ENCODE measurements around the gene D2HGDH.
"Not testable (repeated sequence)": the region's sequence is repeated elsewhere in the genome, so short reads cannot be mapped to it uniquely, and the experiment has no call there.

The D2HGDH gene

GRCh38 chr2:241768850-241769249 is 34.4 kb downstream of the D2HGDH start:
- no peak for DNase-seq (ENCODE audit: low read depth)

DNA sequence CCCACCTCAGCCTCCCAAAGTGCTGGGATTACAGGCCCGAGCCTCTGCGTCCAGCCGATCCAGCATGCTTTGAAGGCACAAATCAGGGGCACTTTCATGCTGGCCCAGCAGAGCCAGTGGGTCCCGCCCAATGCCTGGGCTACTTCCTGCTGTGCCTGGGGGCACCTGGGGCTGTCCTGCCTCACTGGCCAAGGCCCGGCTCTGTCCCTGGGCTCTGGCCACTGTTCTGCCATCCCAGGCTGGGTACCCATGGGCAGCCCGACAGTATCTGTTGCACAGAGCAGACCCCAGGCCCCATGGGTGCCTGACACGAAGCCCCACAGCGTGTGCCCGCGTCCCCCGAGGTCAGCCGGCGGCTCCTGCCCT is 35.4 kb downstream of the D2HGDH start:
- no peak for DNase-seq (ENCODE audit: low read depth)

- no peak for DNase-seq (ENCODE audit: low read depth)
These were observed 35.9 kb downstream of the D2HGDH start for GRCh38 chr2:241770185-241770935.

DNA sequence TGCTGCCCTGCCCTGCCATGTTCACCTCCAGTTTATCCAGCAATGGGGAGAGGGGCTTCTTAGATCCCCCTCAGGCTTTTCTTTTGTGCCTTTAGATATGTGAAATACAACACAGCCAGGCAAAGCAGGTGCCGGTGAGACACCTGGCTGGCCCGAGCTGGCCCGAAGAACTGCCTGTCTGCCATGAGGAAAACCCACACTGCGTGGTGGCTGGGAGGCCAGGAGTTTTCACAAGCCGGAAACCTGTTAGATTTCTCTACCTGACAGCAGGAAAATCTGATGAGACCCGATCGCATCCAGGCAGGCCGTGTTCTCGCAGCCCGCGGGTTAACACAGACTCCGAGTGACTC is 36.5 kb downstream of the D2HGDH start:
- DNase-seq (ENCODE audit: low read depth): no peak

DNA sequence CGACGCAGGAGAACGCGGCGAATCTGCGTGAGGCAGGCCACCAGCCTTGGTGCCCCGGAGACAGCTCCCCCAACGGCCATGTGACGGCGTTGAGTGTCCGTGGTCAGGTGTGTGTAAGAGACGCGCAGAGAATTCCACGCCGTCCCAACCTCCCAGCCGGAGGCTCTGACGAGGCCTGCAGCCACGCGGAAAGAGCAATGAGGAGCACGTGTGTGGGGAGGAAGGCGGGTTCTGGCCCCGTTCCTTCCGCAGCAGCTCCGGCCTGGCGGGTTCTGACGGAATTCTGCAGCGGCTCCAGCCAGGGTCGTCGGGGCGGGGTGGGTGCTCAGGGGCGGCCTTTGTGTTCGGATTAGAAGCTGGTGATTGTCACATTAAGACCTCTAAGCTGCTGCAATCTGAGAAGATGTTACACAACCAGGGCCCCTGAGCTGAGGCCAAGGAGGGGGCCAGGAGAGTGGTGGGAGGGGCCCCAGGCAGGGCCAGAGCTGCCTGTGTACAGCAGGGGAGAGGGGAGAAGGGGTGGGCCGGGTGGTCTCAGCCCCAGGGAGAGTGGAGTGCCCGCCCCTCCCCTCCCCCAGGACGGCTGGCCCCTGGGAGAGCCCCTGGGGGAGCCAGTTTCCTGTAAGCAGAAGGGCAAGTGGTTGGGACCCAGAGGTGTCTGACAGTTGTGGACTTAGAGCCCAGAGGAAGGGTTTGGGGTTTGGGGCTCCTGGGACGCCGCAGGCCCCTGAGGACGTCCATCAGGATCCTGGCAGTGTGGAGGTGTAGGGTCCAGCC is 37.0 kb downstream of the D2HGDH start:
- no peak for DNase-seq (ENCODE audit: low read depth)

- DNase-seq (ENCODE audit: low read depth): peak; percentile 8
These were observed 37.7 kb downstream of the D2HGDH start for GRCh38 chr2:241772063-241772499.

GRCh38 chr2:241773511-241774418 is 39.3 kb downstream of the D2HGDH start:
- no peak for DNase-seq (ENCODE audit: low read depth)

GRCh38 chr2:241774419-241775222 is 40.2 kb downstream of the D2HGDH start:
- no peak for DNase-seq (ENCODE audit: low read depth)

DNA sequence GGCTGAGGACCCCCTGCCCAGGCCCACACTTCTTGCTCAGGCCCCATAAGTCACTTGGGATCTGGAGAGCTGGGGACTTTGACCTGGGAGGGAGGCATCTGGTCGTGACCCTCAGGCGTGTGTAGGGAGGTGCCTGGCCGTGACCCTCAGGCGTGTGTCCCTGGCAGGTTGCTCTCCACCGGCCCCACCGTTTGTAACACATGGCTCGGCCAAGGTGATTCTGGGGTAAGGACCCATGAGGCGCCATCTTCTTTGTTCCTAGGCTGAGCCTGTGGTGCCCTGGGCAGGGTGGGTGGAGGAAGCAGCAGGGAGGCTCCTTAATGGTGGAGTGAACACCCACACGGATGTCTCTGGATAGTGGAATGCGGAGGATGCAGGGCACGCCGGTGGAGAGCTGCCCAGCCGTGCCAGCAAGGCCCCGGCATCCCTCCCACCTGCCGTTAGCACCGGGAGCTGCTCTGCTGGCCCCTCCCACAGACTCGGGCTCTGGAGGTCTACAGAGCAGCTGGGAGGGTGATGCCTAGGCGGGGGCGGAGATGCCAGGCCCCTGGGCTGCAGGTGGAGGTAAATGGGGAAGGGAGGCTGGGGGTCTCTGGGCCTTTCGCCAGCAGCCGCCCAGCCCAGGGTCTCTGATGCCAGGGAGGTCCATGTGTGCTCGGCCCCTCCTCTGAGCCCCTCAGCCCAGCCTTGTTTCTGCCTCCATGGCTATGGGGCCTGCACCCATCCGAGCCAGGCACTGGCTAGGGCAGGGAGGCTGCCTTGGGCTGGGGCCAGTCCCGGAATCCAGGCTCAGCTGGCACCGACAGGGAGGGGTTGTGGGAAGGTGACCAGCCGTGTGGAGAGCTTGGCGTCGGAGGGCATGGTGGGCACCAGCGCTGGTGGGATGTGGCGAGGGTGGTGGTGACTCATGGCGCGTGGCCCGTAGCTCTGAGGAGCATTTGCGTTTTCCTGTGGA is 41.1 kb downstream of the D2HGDH start:
- no peak for DNase-seq (ENCODE audit: low read depth)

DNA sequence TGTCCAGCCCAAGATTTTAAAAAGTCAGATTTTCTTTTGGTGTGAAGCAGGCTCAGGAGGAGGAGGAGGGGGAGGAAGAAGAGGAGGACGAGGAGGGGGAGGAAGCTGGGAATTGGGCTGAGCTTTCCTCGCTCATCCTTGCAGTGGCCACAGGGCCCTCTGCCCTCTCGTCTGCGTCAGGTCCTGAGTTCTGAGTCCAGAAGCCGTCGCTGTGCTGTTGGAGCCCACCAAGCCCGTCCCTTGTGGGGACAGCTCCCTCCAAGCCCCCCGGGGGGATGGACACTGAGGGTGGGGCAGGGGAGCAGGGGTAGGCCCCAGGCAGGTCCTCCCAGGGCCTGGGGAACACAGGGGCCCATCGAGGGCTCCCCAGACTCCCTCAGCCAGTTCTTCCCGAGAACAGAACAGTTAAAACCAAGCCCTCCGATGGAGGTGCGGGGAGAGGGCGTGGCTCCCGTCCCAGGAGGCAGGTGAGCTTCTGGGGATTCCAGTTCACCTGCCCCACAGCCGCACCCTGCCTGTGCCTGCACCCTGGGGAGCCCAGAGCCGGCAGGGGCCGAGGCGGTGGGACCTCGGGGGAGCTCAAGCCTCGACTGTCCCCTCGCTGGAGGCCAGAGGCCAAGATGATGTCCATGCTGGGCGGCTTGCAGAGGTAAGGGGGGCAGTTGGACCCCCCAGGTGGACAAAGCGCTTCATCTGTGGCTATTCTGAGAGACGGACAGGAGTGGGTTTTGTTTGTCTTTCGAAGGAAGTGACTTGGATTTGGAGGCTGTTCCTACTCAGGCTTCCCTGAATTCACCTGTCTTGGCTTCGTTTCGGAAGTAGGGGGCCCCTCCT is 42.1 kb downstream of the D2HGDH start, which contains the start of gene GAL3ST2:
Gene GAL3ST2, plus strand, starts transcription at position 487 of the 834 bp plus-strand sequence. Its CDS starts 134 bp downstream, at position 621.
- no peak for DNase-seq (ENCODE audit: low read depth)

- no peak for DNase-seq (ENCODE audit: low read depth)
These were observed 42.8 kb downstream of the D2HGDH start for GRCh38 chr2:241777170-241777685.

DNA sequence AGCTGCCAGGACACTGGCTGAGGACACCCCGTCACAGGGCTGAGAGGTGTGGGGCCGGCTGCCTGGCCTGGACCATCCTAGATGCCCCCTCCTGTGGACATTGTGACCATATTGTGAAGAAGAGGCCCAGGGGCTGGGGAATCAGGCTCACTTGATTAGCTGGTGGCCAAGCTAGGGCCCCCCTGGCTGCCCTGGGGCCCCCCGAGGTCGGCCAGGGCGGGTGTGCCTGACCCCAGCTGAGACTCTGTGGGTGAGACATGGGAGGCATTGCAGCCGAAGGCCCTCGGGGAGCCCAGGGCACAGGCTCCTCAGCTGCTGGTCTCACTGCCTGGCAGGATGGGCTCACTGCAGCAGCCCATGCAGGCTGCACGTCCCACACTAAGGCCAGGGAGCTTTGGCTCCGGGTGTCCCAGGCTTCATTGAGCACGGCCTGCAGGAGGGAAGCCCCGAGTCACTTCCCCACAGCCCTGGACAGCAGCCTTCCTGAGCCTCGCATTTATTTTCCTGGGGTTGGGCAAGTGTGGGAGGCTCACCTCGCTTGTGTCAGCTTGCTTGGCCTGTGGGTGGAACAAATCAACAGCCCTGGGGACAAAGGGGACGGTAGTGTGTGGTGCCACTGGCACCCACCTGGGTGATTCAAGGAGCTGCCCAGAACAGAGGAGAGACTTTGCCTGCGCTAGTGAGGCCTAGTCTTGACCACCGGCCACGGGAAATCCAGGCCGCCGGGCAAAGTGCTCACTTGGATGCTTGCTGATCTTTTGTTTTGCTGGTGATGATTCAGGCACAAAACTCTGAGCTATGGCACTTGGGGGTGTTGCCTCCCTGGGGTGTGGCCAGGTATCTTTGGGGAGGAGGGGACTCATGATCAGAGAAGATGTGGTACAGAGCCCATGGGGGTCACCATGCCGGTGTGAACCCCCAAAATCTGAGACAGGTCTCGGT is 43.5 kb downstream of the D2HGDH start:
- DNase-seq (ENCODE audit: low read depth): no peak

DNA sequence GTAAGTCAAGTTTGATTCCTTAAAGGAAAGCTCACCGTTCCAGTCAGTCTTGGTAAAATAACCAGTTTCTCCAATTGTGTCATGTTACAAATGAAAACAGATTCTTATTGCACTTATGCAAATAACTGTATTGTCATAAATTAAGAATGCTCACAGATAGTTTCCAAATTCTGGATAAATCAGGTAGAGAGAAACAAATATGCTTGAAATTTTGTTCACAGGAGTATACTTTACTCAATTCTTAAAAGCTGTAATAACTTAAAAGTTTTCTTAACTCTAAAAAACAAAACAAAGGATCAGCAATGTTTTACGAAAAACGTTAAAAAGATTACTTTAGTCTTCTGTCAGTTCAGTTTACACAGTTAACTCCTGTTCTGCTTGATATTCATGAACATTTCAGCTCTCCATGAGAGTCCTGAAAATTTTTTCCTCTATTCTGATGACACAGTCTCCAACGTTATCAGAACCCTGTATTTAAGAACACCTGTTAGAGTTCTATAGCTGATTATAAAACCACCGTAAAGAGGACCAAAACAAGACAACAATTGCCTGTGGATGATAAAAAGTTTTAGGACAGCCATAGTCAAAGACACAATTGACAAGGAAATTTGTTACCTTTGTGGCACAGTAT is 46.6 kb downstream of the D2HGDH start:
- no peak for DNase-seq (ENCODE audit: low read depth)

GRCh38 chr2:241782053-241782452 is 47.6 kb downstream of the D2HGDH start:
- not testable (repeated sequence) for DNase-seq (ENCODE audit: low read depth)

GRCh38 chr2:241788135-241788534 is 53.7 kb downstream of the D2HGDH start:
- DNase-seq (ENCODE audit: low read depth): no peak

GRCh38 chr2:241788572-241788971 is 54.1 kb downstream of the D2HGDH start:
- DNase-seq (ENCODE audit: low read depth): no peak

DNA sequence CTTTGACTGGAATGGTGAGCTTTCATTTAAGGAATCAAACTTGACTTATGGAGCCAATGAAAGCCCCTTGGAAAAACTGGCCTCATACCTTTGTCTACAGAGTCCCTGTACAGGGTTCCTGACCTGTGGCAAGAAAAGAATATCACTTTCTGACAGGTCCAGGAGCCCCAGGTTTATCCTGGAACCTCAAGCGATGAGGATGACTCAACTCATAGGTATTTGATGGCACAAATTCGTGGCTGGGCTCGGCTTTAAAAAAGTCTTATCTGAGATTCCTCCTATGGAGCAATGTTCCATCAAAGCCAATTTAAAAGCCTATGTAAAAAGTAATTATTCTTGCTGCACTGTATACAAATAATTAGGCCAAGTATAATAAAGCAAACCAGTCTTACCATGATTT is 57.0 kb downstream of the D2HGDH start:
- DNase-seq (ENCODE audit: low read depth): not testable (repeated sequence)

DNA sequence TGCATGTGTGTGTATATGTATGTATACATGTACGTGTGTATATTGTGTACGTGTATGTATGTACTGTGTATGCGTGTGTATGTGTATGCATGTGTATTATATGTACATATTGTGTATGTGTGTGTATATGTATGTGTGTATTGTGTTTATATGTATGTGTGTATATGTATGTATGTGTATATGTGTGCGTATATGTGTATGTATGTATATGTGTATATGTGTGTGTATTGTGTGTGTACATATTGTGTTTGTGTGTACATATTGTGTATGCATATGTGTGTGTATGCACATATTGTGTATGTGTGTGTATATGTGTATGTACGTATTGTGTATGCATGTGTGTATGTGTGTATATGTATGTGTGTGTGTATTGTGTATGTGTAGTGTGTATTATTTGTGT is 59.0 kb downstream of the D2HGDH start:
- DNase-seq (ENCODE audit: low read depth): no peak
